CD4-positive, alpha-beta T cell treated with Interleukin-10 for 1 hour (primary cell): ENCODE data around the gene KRT32.
A peak's percentile ranks its signal among the peaks of the same experiment; 100 is the strongest.
"Not testable (repeated sequence)": the region's sequence is repeated elsewhere in the genome, so short reads cannot be mapped to it uniquely, and the experiment has no call there.

Experiments used
- DNase-seq: peaks from one replicate; pipeline ENCODE4 v3.0.0-alpha.2; 2020

Gene KRT32

DNA sequence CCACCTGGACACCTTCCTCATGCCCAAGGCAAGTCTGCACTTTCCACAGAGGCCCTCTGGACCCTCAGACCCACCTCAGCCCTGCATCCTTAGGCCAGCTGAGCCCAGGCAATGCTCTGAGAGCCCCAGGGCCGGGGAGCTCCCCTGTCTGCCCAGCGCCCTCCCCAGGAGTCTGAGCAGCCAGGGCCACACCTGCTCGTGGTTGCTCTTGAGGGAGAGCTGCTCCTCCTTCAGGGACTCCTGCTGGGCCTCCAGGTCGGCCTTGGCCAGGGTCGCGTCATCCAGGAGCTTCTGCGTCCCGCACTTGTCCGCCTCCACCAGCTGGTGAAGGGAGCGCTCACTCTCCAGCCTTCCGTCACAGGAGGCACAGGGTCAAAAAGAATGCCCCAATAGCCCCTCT, 44.6 kb downstream of the KRT32 start:
- not testable (repeated sequence) for DNase-seq

DNA sequence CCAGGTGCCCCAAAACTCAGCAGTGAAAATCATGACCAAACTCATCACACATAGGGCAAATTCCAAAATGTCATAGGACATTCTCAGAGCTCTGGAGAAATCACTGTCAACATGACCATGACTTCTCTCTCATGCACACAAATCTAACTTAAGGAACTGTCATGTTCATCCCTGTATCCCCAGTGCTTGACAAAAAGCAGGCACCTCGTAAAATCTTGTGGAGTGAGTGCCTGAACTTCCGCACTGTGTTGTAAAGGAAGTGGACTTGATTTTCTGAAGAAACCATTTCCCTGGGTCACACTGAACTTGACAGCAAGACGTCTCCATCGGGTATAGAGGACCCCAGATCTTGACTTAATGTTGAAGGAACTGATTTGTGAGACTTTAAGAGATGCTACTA, 45.6 kb downstream of the KRT32 start:
- DNase-seq, result no peak

DNA sequence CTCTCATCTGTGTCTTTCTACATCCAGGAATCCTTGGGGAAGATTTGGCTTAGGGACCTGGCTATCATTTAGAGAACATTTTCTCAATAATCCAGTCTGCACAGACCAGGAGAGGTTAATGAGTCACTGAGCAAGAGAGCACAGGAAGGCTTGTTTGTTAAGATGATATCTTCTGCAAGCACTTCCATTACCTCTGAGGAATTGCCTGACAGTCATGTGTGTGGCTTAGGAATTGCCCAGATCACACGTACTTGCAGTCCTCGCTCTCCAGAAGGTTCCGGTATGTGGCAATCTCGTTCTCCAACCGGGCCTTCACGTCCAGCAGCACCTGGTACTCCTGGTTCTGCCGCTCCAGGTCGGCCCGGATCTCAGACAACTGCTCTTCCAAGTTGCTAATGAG, 46.1 kb downstream of the KRT32 start:
- no peak for DNase-seq

DNA sequence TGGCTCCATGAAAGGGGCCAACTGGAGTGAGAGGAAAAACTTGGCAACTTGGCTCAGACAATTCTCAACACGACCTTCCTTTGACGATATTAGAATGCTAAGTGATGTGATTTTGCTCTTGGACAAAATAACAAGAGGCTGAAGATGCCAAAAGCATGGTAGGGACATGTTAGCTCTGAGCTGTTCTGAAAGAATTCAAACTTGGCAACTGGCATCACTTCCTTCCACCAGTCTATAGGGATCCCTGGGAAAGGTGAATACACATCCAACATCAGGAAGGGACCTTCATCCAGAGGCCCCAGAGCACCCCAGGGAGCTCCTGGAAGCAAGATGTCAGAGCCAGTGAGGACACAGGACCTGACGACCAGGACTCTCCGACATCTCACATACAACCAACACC, 47.1 kb downstream of the KRT32 start:
- DNase-seq, result no peak

DNA sequence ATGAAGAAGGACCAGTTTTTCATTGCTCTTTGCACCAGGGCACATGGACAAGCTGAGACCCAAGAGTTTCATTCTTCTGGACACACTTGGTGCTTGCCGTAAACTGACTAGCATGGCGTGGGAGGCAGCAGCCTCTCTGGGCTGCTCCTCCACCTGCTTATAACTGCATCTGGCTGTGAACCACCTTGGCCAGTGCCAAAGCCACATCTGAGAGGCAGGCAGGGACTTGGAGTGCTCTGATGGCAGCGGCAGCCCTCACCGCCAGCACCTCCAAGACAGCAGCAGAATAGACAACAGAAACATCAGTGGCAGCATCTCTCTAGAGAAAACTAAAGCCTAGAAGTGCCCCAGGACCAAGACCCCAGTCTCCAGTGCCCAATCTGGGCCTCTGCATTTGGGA, 47.5 kb downstream of the KRT32 start:
- DNase-seq, result peak; percentile 9

DNA sequence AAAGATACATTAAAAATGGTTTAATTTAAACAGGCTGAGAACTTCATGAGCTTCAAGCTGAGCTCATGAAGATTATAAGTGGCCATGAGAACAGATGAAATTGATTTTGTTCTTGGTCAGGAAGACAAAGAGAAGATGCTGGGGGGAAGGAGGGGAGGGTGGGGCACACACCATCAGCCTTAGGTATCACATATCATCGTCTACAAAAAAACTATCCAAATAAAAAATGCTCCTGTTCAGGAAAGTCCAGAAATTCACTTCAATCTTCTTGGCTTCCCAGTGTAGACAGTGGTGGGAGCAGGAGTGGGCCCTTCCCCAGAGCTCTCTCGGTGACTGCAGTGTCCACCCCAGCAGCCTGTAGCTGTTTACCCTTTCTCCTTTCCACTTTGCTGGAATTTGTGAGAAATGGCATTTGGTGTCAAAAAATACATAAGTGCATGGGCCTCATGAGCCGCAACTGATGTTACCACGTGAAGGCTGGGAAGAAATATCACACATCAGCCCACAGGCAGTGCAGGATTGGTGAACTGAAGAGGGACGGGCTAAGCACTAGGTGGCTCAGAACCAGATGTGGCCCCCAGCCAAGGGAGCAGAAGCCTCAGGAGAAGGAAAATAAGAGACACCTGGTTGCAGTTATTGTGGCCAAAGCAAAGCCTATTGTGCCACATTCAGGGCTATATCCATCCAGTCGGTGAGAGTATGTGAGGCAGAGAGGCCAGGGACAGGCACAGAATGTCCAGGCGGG, 48.9 kb downstream of the KRT32 start:
- no peak for DNase-seq

DNA sequence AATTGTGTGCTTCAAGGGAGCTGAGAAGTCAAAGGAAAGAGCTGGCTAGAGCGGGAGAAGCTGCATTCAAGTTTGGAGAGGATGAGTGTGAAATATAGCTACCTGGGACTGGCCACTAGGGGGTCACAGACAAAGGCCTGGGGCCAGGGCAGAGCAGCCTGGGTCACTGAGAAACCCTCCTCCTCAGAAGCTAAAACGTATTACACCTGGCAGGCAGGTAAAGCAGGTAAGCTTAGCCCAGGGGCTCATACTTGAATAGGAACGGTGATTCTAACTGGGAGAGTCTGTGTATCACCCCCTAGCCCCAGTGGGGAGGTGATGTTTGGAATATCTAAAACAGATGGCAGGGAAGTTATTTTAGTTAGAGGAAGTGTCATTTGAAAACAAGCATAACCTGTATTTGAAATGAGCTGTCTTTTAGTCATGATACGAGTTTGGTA, 49.6 kb downstream of the KRT32 start:
- DNase-seq, result no peak

DNA sequence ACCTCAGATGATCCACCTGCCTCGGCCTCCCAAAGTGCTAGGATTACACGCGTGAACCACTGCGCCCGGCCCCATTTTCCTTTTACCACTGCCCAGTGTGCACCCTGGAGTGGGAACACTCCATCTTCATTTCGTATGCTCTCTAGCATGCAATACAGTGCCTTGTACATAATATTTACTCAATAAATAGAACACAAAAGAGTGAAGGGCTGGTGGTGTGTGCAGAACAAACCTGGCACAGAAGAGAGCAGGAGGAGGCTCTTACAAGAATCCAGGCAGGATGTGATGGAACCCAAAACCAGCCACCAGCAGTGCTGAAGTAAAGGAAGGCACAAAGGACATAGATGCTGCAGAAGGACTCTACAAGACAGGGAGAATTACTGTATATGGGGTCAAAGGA, 50.1 kb downstream of the KRT32 start:
- no peak for DNase-seq

DNA sequence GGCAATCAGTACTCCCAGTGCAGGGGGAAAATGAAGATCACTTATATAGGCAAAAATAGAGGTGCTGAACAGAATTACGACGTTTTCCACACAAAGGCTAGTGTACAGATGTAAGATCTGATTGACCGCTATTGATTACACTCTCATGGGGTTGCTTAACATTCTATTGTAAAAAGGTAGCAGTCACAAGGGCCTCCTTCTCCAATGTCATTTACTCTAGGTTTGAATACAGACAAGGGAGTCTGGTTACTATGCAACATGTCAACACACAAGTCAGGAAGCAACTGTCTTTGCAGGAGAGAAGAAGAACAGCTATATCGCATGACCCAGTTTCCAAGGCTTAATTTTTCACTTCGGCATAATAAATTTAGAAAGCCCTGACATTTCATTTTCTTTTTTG, 50.7 kb downstream of the KRT32 start:
- no peak for DNase-seq

DNA sequence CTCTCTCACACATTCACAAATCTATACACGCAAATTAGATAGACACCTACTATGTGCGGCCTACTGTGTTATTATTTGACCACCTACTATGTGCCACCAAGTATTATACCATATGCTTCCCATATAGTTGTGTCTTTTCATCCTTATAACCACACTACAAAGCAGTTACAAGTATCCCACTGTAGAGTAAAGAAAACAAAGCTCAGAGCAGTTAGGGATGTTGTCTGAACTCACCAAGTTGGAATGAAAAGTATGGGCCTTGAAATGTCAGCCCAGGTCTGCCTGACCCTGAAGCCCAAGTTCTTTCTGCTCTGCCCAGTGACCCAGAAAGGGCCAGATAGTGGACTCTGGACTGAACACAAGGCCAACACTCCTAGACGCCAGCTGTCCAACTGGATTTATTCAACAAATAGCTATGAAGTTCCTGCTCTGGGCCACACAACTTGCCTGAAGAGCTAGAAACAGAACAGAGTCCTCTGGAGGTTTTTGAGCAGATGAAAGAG, 51.3 kb downstream of the KRT32 start:
- no peak for DNase-seq

DNA sequence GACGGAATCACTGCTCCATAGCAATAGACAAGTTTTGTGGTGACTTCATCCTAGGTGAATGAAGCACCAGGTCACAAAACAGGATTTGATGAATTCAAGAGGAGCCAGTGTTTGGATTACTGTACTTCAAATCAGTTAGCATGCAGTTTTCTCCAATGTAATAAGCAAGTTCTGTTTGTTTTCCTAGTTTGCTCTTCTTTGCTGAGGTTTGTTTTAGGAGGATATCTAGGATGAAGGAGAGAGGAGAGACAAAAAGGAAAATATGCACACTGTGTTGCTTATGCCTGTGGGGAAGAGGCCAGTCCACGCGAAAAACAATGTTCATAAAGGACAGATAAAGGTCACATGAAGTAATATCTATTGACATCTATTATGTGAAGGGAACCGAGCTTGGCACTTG, 51.8 kb downstream of the KRT32 start:
- DNase-seq, result no peak

DNA sequence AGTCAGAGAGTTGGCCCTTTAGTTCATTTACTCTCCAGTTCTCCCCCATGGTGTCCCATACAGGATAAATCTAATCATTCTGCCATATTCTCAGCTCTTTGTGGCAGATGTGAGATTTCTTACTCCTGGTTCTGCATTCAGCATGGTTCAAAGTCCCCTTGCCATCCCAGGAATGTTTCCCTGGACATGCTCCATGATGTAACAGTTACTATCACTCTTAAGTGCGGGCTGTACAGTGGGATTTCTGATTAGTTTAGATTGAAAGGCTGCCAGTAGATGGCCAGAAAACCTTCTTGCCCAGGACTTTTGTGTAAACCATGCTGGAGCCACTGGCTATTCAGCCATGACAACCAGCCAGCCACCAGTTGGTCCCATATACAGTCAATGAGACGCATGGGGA, 53.2 kb downstream of the KRT32 start:
- no peak for DNase-seq

DNA sequence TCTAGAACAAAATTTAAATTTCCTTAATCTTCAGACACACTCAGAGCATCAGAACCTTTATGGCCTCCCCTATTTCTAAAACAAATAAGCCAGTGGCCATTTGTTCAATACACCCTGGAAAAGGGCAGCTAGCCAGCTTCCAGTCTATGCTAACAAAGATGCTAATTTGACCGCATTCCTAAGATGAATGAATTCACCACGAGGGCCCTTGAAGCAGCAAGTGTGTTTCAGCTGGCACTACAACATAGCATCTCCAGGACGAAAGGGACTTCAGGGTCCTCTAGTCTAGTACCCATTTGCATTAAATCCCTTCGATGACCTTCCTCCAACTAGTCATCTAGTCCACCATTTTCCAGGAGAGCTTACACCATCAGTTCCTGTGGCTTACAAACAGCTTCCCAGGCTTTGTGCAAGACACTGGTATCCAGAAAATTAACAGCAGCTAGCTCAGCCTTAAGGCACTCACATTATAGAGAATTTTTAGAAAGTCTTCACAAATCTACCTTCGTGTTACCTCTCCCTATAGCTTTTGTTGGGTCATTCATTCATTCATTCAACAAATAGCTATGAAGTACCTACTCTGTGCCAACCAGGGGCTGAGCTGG, 53.7 kb downstream of the KRT32 start:
- DNase-seq, result no peak

DNA sequence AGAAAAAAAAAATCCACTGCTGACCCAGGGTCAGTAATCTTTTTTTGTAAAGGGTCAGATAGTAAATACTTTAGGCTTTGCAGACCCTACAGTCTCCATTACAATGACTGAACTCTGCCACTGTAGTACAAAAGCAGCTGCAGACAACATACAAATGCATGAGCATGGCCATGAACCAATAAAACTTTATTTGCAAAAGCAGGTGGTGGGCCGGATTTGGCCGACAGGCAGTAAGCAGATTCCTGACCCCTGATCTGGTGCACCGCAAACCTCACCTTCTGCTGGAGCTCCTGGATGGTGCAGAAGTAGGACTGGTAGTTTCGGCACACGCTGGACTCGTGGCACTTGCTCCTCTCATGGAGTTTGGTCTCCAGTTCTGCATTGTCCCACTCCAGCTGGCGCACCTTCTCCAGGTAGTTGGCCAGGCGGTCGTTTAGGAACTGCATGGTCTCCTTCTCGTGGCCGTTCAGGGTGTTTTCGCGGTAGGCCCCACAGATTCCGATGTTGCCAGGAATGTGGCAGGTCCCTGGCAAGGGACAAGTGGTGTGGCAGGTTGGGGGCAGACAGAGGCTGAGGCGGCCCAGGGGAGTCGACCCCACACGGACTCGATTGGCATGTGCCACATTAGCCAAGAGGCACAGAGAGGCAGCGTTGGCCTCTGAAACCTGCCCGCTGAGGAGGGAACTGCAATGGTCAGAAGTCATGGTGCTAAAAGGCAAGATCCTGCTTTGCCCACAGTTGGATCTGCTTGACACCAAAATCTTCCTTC, 55.9 kb downstream of the KRT32 start:
- DNase-seq, result no peak
